NCI-H82 treated with DMSO at 0.1 percent for 48 hours (cell line): ENCODE results near the gene DDX51.
A peak's percentile ranks its signal among the peaks of the same experiment; 100 is the strongest.
"Not testable (repeated sequence)": the region's sequence is repeated elsewhere in the genome, so short reads cannot be mapped to it uniquely, and the experiment has no call there.

Source experiments
- DNase-seq: peaks from one replicate; lab custom pipeline; 2025; ENCODE audit not compliant: unreplicated experiment; lab: John Stamatoyannopoulos, UW

DDX51 gene

GRCh38 chr12:132154941-132155770 lies 11.0 kb upstream of the DDX51 start:
- no peak for DNase-seq

- no peak for DNase-seq
Observed at GRCh38 chr12:132154341-132154761, 10.2 kb upstream of the DDX51 start.

- peak; percentile 31 for DNase-seq
Observed at GRCh38 chr12:132153501-132154340, 9.6 kb upstream of the DDX51 start.

- DNase-seq: no peak
Observed at GRCh38 chr12:132152953-132153352, 8.8 kb upstream of the DDX51 start.

- no peak for DNase-seq
Observed at GRCh38 chr12:132152411-132152821, 8.3 kb upstream of the DDX51 start.

GRCh38 chr12:132151766-132152410 lies 7.8 kb upstream of the DDX51 start:
- no peak for DNase-seq

GRCh38 chr12:132151145-132151765 lies 7.1 kb upstream of the DDX51 start:
- no peak for DNase-seq

- no peak for DNase-seq
Observed at GRCh38 chr12:132150780-132151144, 6.6 kb upstream of the DDX51 start.

GRCh38 chr12:132149526-132149925 lies 5.4 kb upstream of the DDX51 start:
- DNase-seq: not testable (repeated sequence)

GRCh38 chr12:132148368-132149045 lies 4.4 kb upstream of the DDX51 start:
- no peak for DNase-seq

GRCh38 chr12:132147423-132148367 lies 3.6 kb upstream of the DDX51 start:
- DNase-seq: no peak

- no peak for DNase-seq
Observed at GRCh38 chr12:132146772-132147422, 2.8 kb upstream of the DDX51 start.

GRCh38 chr12:132146098-132146497 lies 2.0 kb upstream of the DDX51 start:
- no peak for DNase-seq

GRCh38 chr12:132145334-132145733 lies 1.2 kb upstream of the DDX51 start:
- no peak for DNase-seq

GRCh38 chr12:132144810-132145168 lies 670 bp upstream of the DDX51 start:
- no peak for DNase-seq

GRCh38 chr12:132143336-132144071 lies 615 bp downstream of the DDX51 start:
- DNase-seq: no peak

GRCh38 chr12:132142679-132143335 lies 1.3 kb downstream of the DDX51 start:
- no peak for DNase-seq
